GM19397 (cell line): Measurements from ENCODE around the gene KIAA2012.
"Not testable (repeated sequence)": the region's sequence is repeated elsewhere in the genome, so short reads cannot be mapped to it uniquely, and the experiment has no call there.

Experiments
- ATAC-seq: cut with Tn5 transposase; IDR thresholded peaks from one replicate; pipeline ENCODE4 v1.9.1; 2021; ENCODE audit warnings: mild to moderate bottlenecking, moderate library complexity; ENCODE audit not compliant: unreplicated experiment

Gene KIAA2012

DNA sequence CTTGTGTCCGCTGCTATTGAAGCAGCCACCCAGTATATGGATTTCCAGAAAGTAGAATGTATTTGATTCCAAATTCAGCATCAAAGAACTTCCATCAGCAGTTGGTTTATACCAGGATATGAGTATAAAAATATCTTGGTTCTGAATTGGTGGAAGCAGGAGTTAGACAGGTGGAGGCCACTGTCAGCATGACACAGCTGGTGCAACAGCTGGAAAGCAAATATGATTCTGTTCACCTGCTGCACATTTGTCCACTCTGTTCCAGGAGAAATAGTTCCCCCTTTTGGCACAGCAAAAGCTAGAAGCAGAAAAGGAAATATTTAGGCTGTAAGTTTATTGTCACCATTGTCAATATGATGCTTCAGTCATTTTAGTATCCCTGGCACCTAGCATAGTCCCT lies 41.2 kb downstream of the KIAA2012 start:
- ATAC-seq, result no peak

DNA sequence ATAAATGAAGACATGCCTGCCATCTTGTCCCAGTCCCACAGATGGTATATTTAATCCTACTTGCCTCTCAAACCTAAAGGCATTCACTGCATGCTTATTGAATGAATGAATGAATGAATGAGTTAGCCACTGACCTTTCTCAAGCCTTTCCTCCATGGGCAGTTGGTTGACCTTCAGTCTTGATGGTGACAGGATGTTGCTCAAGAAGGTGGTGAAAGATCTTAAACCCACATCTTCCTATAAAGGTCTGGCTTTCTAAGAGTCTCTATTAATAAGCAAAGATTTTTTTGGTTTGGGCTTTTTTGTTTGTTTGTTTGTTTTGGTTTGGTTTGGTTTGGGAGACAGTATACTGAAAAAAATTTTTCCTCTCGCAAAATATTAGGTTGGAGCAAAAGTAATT lies 41.7 kb downstream of the KIAA2012 start:
- no peak for ATAC-seq

DNA sequence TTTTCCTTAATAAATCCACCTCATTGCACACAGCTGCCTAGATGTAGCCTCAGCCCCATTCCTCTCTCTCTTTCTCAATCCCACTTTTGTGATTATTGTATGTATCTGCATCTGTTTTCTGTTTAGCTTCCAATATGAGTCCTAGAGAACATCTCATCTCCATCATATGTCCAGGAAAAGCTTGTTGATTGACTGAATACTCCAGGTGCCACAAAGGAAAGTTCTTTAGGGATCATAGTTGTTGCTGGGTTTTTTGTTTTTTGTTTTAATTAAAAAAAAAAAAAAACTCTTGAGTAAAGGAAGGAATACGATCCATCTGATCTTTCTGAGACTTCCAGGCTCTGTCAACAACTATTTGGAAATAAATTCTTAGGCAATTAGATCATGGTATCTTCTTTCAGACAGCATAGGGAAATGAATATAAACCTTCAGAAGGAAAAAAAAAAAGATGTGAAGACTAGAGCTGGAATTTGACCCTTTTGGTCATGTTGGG lies 42.5 kb downstream of the KIAA2012 start:
- ATAC-seq, result no peak

DNA sequence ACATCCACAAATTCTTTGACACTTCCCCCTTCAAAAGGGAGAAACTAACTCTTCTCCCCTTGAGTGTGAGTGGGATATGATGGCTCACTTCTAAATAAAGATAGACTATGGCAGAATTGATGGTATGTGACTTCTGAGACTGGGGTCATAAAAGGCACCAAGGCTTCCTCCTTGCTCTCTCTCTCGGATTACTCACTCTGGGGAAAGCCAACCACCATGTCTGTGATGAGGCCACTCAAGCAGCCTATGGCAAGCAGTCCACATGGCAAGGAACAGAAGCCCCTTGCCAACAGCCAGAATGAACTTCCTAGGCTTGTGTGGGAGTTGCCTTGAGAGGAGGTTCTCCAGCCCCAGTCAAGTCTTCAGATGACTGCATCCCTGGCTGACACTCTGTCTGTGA lies 43.6 kb downstream of the KIAA2012 start:
- no peak for ATAC-seq

DNA sequence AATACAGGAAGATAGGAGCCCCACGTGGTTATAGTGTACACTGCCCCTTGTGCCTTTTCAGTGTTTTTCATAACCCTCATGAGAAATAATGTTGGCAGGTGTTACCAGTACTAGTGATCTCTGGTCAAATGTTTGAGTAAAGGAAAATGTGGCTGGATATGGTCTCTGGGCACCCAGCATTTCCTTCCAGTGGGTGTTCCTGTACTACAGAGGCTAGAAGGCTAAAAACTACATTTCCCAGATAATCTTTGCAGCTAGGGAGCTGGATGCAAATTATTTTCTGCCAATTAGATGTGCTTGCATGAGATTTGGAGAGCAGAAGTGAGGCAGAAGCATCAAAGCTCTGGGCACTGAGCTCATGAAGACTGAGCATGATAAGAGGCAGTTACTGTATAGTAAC lies 45.1 kb downstream of the KIAA2012 start:
- no peak for ATAC-seq

DNA sequence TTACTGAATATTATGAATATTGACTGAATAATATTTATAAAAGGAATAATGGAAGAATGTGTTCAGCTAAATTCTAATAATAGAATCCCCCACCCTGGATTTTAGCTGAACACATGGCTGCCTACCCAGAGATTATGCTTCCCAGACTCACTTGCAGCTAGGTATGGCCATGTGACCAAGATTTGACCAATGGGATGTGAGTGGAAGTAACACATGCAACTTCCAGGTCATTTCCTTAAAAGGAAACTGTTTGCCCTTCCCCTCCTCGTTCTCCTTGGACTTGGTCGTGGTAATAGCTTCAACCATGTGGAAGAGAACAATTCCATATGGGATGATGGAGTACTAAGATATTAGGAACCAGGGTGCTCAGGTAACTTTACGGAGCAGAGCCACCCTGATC lies 47.8 kb downstream of the KIAA2012 start:
- no peak for ATAC-seq

DNA sequence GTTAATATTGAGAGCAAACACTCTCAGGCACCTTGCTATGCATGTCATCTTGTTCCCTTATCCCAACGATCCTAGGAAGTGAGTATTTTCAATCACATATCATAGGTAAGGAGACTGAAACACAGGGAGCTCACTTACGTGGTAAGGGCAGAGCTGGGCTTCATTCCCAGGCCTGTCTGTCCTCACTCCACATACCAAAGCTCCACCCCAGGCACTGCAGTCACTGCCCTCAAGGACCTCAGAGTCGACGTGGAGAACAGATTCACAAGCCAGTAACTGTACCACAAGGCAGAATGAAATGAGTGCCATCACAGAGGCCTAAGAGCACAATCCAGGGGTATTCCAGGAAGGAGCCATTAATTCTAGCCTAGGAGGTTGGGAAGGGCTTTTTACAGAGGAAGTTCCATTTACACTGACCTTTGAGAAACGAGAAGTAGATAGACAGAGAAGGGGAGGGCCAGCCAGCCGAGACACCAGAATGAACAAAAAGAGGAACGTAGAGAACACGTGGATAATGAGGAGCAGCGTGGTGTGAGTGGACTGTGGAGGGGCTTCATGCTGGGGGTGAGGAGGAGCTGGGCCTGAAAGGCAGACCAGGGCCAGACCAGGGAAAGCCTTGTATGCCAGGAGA lies 48.6 kb downstream of the KIAA2012 start:
- ATAC-seq, result no peak

DNA sequence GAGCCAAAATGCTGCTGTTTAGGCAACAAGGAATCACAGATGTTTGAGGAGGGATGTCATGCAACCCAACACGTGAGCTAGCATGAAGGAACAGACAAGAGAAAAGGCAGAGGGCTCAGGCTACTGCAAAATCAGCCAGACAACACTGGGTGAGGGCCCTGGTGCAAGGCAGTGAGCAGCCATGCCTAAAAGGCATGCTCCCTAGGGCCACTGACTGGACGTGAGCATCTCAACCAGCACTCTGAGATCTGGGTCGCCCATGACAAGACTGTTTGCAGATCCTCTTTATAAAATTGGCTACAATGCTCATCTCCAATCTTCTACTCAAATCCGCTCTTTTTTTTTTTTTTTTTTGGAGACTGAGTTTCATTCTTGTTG lies 49.1 kb downstream of the KIAA2012 start:
- no peak for ATAC-seq

DNA sequence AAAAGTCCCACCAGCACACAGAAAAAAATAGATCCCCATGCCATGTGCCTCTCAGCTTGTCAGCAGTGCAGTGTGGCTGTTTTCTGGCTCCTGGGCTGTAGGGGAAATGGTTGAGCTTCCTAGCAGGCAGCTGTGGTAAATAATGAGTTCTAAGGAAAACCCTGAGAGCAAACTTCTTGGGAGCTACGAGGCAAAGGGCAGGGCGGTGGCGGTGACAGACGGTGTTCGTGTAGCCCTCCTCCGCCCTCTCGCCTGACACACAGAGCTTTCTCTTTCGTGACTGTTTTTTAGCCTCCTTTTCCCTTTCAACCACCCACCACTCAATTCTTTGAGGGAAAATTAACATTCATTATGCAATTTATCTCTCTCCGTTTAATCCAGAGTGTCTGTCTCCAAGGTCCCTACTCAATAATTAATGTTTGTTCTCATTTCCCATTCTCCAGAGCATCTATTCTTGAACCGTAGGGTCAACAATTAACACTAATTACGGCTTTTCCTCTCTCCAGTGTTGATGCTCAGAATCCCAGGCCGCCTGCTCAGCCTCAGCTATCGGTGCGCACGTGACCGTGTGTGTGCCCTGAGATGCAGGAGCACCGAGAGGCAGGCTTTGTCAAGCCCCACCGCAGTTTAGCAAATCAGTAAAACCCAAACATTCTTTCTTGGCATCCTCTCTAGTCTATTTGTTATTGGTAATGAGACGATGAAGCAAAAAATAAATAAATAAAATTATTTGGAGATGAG lies 50.1 kb downstream of the KIAA2012 start:
- no peak for ATAC-seq

DNA sequence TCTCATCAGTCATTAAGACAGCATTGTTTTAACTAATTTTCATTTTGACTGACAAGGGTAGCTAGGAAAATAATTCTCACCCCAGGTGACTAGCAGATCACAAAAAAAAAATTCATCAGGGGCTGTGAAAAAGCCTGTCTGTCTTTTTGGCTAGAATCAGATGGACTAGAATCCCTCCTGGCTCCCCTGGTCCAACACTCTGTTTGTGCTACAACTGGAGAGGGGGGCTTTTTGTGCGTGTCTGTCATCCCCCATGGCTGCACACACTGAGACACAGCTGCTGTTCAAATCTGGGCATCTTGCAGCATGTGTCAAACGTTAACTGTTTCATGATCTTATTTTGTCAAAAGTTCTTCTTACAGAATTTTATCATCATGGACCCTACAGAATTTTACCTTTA lies 51.2 kb downstream of the KIAA2012 start:
- no peak for ATAC-seq

DNA sequence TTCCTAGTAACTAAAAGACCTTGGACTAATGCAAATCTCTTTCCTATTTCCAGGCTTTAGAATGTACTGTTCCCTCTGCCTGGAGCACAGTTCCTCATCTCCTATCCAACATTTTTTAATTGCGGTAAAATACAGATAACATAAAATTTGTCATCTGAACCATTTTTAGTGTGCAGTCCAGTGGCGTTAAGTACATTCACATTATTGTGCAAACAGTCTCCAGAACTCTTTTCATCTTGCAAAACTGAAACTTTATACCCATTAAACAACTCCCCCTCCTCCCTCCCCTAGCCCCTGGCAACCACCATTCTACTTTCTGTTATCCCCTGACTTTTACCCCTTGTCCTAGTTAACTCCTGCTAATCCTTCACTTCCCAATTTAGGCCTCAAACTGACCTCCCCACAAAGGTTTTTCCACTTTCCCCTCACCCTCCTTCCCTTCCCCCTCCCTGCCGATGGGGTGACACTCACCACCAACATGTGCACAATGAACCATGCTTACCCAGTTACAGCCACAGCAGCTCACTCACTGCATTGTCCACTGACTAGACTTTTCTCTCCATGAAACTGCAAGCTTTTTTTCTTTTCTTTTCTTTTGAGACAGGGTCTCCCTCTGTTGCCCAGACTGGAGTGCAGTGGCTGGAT lies 54.8 kb downstream of the KIAA2012 start:
- no peak for ATAC-seq

DNA sequence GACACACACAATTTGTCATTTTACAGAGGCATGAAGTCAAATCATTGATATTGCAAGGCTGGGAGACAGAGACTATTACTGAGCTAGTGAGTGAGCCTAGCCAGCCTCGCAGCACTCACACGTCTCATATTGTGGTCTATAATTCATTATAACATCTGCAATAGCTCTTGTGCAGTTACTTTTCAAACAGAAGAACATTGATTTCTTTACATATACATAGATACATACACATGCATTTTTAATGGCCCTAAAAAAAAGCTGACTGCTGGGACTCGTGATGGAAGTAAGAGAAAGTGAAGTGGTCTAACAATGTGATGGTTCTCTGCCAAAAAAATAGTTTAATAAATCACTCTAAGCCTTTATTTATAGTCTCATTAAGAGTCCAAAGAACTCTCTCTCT lies 56.8 kb downstream of the KIAA2012 start:
- no peak for ATAC-seq

DNA sequence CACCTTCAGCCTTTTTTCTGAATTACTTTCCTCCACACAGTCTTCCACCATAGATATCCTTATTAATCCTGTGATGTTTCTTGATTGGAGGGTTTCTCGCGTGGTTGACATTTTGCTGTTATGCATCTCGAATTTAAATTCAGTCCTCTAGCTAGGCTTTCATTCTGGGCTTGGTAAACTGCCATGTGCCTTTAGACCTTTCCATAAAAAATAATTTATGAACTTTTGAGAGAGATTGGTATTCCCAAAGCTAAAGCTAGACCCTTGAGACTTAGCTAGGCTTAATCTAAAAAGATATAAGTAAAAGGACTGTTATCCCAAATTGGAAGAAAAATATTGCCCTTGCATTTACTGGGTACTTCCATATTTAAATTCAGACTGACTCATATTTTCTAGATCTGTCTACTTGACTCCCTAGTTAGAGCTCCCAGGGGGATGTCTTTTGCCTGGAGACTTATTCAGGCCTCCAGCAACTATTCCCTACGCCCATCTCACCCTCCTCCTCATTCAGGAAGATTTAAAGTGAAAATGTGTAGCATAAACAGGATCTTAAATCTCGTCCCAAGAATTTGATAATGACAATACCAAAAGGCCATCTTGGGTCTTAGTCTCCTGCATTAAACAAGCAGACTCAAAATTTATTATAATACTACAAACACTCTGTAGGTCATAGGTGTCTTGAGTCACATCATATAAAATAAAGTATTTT lies 60.3 kb downstream of the KIAA2012 start:
- ATAC-seq, result no peak

DNA sequence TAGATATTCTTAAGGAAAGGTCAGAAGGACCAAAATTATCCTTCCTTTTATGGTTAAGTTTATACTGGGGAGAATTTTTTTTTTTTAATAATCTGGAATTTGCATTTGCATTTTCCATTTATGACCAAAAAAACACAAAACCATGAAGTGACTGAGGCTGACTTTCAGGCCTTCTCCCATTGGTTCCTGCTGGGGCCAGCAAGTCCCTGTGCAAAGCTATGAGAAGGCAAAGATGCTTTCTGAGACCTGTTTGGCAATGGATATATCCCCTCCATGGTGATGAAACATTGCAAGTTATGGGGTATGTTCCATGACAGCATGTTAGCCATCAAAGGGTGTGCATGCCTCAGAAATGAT lies 60.8 kb downstream of the KIAA2012 start:
- no peak for ATAC-seq

DNA sequence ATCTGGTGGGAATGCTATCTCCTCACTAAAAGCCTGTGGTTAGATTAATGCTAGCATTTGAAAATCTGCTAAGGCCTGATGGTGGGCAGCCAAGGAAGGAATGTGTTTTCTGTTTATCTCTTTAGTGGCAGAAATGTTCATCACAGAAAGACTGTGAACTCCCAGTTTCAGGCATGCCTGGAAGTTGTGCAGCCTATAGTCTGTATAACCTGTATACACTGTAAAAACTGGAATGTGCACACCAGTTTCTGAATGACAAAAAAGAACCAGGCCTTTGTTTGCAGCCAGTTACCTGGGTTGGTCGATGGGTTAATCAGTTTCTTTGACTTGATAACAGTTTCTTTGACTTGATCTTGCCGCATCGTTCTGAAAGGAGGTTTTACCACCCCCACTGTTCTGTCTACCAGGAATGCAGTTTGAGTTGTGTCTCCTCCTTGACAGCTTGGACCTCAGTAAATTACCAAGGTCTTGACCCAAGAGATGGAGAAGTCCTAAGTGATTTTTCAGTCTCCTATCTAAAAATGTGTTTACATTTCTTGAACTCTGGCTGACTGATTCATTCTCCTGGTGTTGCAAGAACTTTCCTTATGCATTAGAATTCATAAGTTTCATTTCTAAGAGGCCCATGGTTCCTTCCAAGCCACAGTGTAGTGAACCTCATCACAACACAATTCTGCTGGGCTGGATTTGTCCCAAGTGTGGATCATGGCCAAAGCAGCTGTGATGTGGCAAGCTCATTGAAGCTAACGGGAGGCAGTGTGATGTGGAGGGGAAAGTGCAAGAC lies 62.2 kb downstream of the KIAA2012 start:
- ATAC-seq, result no peak

DNA sequence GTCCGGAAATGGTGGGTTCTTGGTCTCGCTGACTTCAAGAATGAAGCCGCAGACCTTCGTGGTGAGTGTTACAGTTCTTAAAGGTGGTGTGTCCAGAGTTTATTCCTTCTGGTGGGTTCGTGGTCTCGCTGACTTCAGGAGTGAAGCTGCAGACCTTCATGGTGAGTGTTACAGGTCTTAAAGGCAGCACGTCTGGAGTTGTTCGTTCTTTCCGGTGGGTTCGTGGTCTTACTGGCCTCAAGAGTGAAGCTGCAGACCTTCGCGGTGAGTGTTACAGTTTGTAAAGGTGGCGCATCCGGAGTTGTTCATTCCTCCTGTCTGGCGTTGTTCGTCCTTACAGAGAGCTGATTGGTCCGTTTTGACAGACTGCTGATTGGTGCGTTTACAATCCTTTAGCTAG lies 63.0 kb downstream of the KIAA2012 start:
- not testable (repeated sequence) for ATAC-seq

DNA sequence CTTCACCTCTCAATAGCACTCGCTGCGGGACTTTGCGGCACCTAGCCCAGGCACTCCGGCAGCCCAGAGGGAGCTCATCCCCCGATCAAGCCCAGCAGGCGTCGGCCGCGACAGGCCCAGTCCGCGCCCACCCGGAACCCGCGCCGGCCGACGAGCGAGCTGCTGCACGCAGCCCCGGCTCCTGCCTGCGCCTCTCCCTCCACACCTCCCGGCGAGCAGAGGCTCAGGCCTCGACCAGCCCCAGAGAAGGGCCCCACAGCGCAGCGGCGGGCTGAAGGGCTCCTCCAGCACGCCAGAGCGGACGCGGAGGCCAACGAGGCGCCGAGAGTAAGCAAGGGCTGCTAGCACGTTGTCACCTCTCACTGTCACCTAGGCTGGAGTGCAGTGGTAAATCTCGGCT lies 63.5 kb downstream of the KIAA2012 start:
- no peak for ATAC-seq

DNA sequence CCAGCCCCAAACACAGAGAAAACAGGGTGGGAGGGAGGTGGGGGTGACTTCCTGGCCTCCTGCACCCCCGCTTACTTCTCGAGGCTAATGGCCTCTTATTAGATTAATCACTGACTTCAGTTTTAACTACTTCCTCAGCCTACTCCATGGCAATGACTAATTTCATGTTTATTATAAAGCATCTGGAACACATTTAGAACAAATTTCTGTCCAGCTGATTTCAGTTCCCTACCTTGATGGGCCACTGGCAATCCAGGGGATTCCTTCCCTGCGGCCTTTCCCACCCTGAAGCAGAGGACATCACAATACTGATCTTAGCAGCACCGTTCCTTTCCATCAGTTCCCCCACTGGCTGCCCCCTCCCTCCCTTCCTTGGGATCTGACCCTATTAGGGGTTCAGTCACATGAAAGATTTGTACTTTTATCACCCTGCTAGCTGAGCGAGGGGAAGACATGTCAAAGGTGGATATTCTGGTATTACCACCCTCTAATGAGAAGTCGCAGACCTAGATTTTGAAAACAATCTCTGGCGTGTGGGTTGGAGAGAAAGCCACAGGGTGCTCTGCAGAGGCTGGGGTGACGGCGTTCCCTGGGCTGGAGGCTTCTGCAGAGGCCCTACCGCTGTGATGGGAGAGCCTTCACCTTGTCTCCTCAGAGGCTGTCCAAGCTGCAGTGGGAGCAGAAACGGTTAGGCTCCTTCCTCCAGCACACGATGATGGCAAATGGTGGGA lies 67.6 kb downstream of the KIAA2012 start:
- ATAC-seq, result no peak

DNA sequence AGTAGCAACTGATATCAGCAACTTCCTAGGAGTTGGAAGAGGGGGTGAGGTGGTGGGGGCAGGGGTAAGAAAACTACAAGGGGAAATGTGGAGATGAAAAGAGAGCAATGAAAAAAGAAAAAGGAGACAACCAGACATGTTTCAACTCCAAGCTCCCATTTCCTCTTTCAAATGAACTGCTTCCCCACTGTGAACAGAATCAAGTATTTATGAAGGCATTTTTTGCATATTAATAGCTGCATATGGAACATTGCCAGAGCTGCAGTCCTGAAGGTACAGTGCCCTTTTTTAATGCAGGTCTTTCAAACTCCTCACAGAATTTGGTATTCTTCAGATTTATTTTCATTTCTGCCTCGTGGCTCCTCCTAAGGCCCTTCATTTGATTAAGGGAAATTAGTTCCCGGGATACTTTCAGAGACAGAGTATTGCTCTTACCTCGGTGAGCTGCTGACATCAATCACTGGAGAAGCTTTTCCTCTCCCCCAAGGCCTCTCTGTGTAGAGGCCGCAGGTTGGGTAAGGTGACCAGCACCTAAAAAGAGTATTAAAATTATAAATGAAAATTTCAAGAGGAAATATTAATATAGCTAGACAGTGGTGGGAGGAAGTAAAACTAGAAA lies 68.4 kb downstream of the KIAA2012 start:
- ATAC-seq, result no peak

DNA sequence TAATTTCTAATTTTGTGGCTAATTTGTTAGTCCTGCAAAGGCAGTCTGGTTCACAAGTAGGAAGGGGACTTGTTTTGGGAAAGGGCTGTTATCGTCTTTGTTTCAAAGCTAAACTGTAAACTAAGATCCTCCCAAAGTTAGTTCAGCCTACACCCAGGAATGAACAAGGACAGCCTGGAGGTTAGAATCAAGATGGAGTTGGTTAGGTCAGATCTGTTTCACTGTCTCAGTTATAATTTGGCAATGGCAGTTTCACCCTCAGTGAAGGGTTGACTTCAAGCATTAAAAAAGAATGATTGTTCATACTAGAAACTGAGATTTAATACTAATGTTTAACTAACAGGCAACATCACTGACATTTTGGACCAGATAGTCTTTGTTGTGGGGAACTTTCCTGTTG lies 69.5 kb downstream of the KIAA2012 start:
- ATAC-seq, result no peak
